Keratinocyte (primary cell): ENCODE results near the gene MRPS12. TPM values are rescaled to one million over a fixed set of nuclear protein-coding genes. Genes with fewer than 3 reads are reported as not detected.

Source experiments
- DNase-seq: peaks from one replicate; pipeline ENCODE4 v3.0.0-alpha.2; 2011; ENCODE audit warnings: low read depth, missing footprints, low spot score
- FAIRE-seq: peaks from 2 replicates; lab custom pipeline; 2011; peaks lifted over from hg19 to GRCh38; lab: Jason Lieb, UNC
- H2AFZ ChIP-seq: 2 replicates; pipeline ENCODE4 v1.6.0; 2012; ENCODE audit warnings: low read length, control low read depth, inconsistent platforms; ENCODE audit not compliant: control insufficient read depth
- H3K27ac ChIP-seq: 2 replicates; pipeline ENCODE4 v1.5.1; 2011; ENCODE audit warnings: low read length; ENCODE audit not compliant: control insufficient read depth, insufficient read depth
- H3K27me3 ChIP-seq: 3 replicates; pipeline ENCODE4 v1.6.0; 2011; ENCODE audit warnings: low read length; ENCODE audit not compliant: control insufficient read depth, insufficient read depth; ENCODE audit errors: extremely low read depth
- H3K36me3 ChIP-seq, 2 experiments: 2 replicates in 1 of 2; 3 replicates in 1 of 2; pipeline ENCODE4 v1.5.1; 2011; ENCODE audit warnings: low read length in 2 of 2, mild to moderate bottlenecking in 1 of 2; ENCODE audit not compliant: control insufficient read depth in 2 of 2, insufficient read depth in 2 of 2; ENCODE audit errors: extremely low read depth in 1 of 2
- H3K4me1 ChIP-seq: 3 replicates; pipeline ENCODE4 v1.5.1; 2011; ENCODE audit warnings: low read length; ENCODE audit not compliant: control insufficient read depth, insufficient read depth; ENCODE audit errors: extremely low read depth
- H3K4me2 ChIP-seq: 3 replicates; pipeline ENCODE4 v1.6.0; 2011; ENCODE audit warnings: low read depth, low read length; ENCODE audit not compliant: control insufficient read depth, insufficient read depth; ENCODE audit errors: extremely low read depth
- H3K4me3 ChIP-seq, 3 experiments: fragments of 200-600 bp in 1 of 3; sonication (generic) in 1 of 3; 2 replicates in 2 of 3; 3 replicates in 1 of 3; pipeline ENCODE4 v1.5.1; 2011 to 2016; ENCODE audit warnings: low read length in 3 of 3, mild to moderate bottlenecking in 3 of 3, control low read depth in 2 of 3, inconsistent platforms in 1 of 3, low read depth in 1 of 3, mixed read lengths in 1 of 3, mixed run types in 1 of 3, moderate library complexity in 1 of 3; ENCODE audit not compliant: control insufficient read depth in 2 of 3, insufficient read depth in 2 of 3; ENCODE audit errors: extremely low read depth in 1 of 3
- H3K79me2 ChIP-seq: 2 replicates; pipeline ENCODE4 v1.6.0; 2012; ENCODE audit warnings: low read length; ENCODE audit not compliant: control insufficient read depth, insufficient read depth
- H3K9ac ChIP-seq: 3 replicates; pipeline ENCODE4 v1.6.0; 2011; ENCODE audit warnings: low read length; ENCODE audit not compliant: control insufficient read depth, insufficient read depth; ENCODE audit errors: extremely low read depth
- H3K9me1 ChIP-seq: 3 replicates; pipeline ENCODE4 v1.6.0; 2011; ENCODE audit warnings: low read length; ENCODE audit not compliant: control insufficient read depth, insufficient read depth; ENCODE audit errors: extremely low read depth
- H3K9me3 ChIP-seq: 2 replicates; pipeline ENCODE4 v1.5.1; 2012; ENCODE audit warnings: low read depth, low read length; ENCODE audit not compliant: control insufficient read depth
- H4K20me1 ChIP-seq: 3 replicates; pipeline ENCODE4 v1.6.0; 2011; ENCODE audit warnings: low read length; ENCODE audit not compliant: control insufficient read depth, insufficient read depth; ENCODE audit errors: extremely low read depth
- EZH2 ChIP-seq: IDR thresholded peaks from one replicate; pipeline ENCODE4 v1.6.1; 2012; ENCODE audit warnings: inconsistent platforms, mild to moderate bottlenecking, low read length, moderate library complexity
- dilution Hi-C: fragments of 300-500 bp; cut with MboI; formaldehyde crosslinking; loops from one replicate; pipeline ENCODE4 v1.7.0; 2020; ENCODE audit warnings: low sequenced_read_pairs; ENCODE audit not compliant: extremely low pct_ligation_motif_present
- polyA plus RNA-seq, 5 experiments: library from polyadenylated mRNA; depleted of rRNA in 3 of 5; stranded (reverse) in 3 of 5; stranded (forward) in 1 of 5; unstranded in 1 of 5; fragments of >200 nt; gene quantifications; 1 replicate in 1 of 5; 2 replicates in 3 of 5; 3 replicates in 1 of 5; pipeline versions ENCODE4 v1.2.1 to v1.2.3, GENCODE V29; 2011 to 2012; ENCODE audit warnings: missing spikeins in 2 of 5, low read depth in 1 of 5, low replicate concordance in 1 of 5
- TF ChIP-seq, protein P1 (sequence below), 3 experiments: IDR thresholded peaks in 1 of 3; conservative IDR thresholded peaks in 1 of 3; optimal IDR thresholded peaks in 1 of 3; 2 replicates in 2 of 3; 3 replicates in 1 of 3; pipeline versions ENCODE3 to v1.5.1; 2011; ENCODE audit warnings: low read length in 3 of 3, mild to moderate bottlenecking in 3 of 3, moderate library complexity in 2 of 3, control low read depth in 1 of 3, inconsistent platforms in 1 of 3; ENCODE audit not compliant: insufficient read depth in 2 of 3; ENCODE audit errors: extremely low read depth in 1 of 3

MRPS12 gene
- polyA plus RNA-seq, 1 donor (not counting 4 experiments of a cell fraction or from before 2014, with no cell fraction given): 37.7 TPM

DNA sequence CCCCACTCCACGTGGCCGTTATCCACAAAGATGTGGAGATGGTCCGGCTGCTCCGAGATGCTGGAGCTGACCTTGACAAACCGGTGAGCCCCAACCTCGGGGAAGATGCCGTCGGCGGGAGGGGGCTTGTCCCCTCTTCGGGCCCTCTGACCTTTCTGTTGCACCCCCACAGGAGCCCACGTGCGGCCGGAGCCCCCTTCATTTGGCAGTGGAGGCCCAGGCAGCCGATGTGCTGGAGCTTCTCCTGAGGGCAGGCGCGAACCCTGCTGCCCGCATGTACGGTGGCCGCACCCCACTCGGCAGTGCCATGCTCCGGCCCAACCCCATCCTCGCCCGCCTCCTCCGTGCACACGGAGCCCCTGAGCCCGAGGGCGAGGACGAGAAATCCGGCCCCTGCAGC lies 23.5 kb upstream of the MRPS12 start:
- Histone ChIP-seq H3K9me1 (no peaks in the 10 kb centered on the region), H3K79me2 (peaks cover 2% of the 10 kb centered on the region), H2AFZ (no peak overlapping the region), H3K4me1 (no peaks in the 10 kb centered on the region), H3K9me3 (no peaks in the 10 kb centered on the region), H3K9ac (no peak overlapping the region), H3K4me2 (no peak overlapping the region), H3K27me3 (no peaks in the 10 kb centered on the region), H4K20me1 (no peaks in the 10 kb centered on the region), H3K4me3 (no peak overlapping the region), H3K36me3 (peaks cover 4 to 7% of the 10 kb centered on the region in 2 experiments), H3K27ac (no peak overlapping the region)
- no peak for FAIRE-seq
- TF ChIP-seq, protein P1, sequence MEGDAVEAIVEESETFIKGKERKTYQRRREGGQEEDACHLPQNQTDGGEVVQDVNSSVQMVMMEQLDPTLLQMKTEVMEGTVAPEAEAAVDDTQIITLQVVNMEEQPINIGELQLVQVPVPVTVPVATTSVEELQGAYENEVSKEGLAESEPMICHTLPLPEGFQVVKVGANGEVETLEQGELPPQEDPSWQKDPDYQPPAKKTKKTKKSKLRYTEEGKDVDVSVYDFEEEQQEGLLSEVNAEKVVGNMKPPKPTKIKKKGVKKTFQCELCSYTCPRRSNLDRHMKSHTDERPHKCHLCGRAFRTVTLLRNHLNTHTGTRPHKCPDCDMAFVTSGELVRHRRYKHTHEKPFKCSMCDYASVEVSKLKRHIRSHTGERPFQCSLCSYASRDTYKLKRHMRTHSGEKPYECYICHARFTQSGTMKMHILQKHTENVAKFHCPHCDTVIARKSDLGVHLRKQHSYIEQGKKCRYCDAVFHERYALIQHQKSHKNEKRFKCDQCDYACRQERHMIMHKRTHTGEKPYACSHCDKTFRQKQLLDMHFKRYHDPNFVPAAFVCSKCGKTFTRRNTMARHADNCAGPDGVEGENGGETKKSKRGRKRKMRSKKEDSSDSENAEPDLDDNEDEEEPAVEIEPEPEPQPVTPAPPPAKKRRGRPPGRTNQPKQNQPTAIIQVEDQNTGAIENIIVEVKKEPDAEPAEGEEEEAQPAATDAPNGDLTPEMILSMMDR (optimal IDR thresholded peaks at IDR 0.05 in 1 of 3, IDR thresholded peaks at IDR 0.05 in 1 of 3, conservative IDR thresholded peaks at IDR 0.05 in 1 of 3; ENCODE audit: extremely low read depth in 1 of 3, insufficient read depth in 2 of 3, low read length in 3 of 3): no peak
- TF ChIP-seq EZH2: no peak
- dilution Hi-C loops: no loop called here
- DNase-seq: no peak

DNA sequence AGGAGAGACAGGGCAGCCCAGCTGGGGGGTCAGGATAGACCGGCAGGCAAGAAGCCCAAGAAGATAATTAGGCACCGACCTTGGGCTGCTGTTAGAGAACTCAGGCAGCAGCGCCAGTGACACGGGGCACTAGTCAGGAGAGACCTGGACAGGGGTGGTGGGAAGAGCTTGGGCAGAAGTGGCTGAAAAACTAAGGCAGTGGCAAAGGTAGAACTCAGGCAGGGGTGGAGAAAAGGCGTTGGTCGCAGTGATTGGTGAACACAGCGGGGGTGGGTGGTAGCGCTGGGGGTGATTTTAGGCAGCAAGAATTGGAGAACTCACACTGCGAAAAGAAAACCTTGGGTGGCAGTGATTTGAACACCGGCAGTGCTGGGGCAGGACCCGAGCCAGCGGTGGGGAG lies 23.1 kb upstream of the MRPS12 start:
- Histone ChIP-seq H3K79me2 (peaks cover under 1% of the 10 kb centered on the region), H3K9ac (no peak overlapping the region), H3K4me3 (no peak overlapping the region), H3K9me3 (no peaks in the 10 kb centered on the region), H3K9me1 (no peaks in the 10 kb centered on the region), H3K36me3 (peaks cover 4 to 7% of the 10 kb centered on the region in 2 experiments), H4K20me1 (no peaks in the 10 kb centered on the region), H3K27me3 (no peaks in the 10 kb centered on the region), H2AFZ (no peak overlapping the region), H3K4me1 (no peaks in the 10 kb centered on the region), H3K4me2 (no peak overlapping the region), H3K27ac (no peak overlapping the region)
- dilution Hi-C loops: no loop called here
- FAIRE-seq (no peak), DNase-seq (no peak)
- TF ChIP-seq, protein P1 (optimal IDR thresholded peaks at IDR 0.05 in 1 of 3, IDR thresholded peaks at IDR 0.05 in 1 of 3, conservative IDR thresholded peaks at IDR 0.05 in 1 of 3; ENCODE audit: extremely low read depth in 1 of 3, insufficient read depth in 2 of 3, low read length in 3 of 3): no peak
- no peak for TF ChIP-seq EZH2
